ENCODE measurements around the gene LPIN3.
"Not testable (repeated sequence)": the region's sequence is repeated elsewhere in the genome, so short reads cannot be mapped to it uniquely, and the experiment has no call there.

The LPIN3 gene

GRCh38 chr20:41304424-41305079 lies 36.1 kb upstream of the LPIN3 start:
- DNase-seq (ENCODE audit: insufficient read length, low spot score), result no peak
- no peak for TF ChIP-seq CTCF (IDR thresholded peaks at IDR 0.05; ENCODE audit: insufficient read depth, missing control alignments)
- no peak for FAIRE-seq

DNA sequence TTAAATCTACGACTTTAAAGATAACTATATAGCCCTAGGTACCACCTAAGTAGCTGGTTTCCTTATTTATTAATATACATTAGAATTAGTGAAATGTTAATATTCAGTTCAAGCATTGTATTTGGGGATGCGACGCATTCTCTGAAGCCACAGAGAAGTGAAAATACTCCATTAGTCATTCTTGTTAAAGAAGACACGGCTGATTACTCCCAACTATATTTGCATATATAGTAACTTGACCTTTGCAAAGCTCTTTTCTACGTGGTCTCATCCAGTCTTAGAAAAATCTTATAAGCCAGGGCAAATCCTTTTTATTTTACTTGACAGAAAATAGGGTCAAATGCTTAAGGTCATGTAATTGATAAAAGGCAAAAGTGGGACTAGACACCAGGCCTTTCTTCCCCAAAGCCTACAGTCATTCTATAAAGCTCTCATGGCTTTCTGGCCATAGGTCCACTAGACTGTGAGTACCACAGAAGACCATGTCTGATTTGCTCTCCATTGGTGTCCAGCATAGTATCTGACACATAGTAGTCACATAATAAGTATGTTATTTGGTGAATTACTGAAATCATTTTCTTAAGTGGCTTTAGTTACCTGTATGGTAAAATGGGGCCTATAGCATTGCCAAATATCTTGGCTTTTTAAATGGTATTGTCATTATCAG lies 34.4 kb upstream of the LPIN3 start:
- no peak for DNase-seq (ENCODE audit: insufficient read length, low spot score)
- no peak for FAIRE-seq
- TF ChIP-seq CTCF (IDR thresholded peaks at IDR 0.05; ENCODE audit: insufficient read depth, missing control alignments), result no peak

DNA sequence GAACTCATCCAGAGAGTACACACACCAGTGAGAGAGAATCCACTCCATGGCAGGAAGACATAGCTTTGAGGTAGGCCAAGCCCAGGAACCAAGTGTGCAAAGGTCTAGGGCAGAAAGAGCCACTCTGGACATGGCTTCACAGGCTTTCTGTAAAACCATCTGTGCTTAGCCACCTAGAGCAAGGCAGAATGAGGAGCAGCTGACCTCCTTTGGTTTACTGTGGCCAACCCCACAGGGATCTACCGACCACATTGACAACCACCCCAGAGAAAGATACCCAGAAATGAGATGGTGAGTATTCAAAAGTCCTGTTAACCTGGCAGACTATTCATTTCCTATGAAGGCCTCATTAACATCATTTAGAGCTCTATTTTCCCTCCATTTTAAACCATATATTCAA lies 33.6 kb upstream of the LPIN3 start:
- no peak for TF ChIP-seq CTCF (IDR thresholded peaks at IDR 0.05; ENCODE audit: insufficient read depth, missing control alignments)
- no peak for DNase-seq (ENCODE audit: insufficient read length, low spot score)
- FAIRE-seq, result no peak

GRCh38 chr20:41308290-41308711 lies 32.3 kb upstream of the LPIN3 start:
- FAIRE-seq (no peak), DNase-seq (ENCODE audit: insufficient read length, low spot score) (no peak)

DNA sequence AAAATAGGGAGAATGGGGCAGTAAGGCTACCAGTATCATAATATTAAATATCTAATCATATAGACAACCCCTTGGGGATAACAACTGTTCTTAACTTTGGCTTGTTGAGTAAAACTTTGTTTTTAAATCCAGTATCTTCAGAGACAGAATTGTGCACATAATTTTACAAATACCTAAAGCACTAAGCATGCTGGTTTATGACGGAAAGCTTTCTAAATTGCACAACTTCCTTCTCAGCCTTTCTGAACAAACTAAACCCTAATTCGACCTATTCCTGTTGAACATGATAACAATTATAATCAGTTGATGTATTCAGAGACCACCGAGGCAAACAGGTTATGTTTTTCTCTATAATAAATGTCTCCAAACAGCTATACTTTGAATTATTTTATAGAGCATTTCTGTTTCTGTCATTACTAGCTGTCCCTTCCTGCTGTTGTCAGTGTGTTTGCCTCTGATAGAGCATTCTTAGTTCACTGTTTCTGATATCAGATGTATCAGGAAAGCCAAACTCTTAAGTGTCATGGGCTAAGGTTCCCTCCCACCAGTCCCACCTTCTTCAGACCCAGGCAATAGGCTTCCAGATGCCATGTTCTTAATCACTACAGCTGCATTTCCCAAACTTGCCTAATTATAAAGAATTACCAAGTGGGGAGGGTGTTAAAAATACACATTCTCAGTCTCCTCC lies 31.8 kb upstream of the LPIN3 start:
- TF ChIP-seq CTCF (IDR thresholded peaks at IDR 0.05; ENCODE audit: insufficient read depth, missing control alignments), result no peak
- DNase-seq (ENCODE audit: insufficient read length, low spot score), result no peak
- no peak for FAIRE-seq

More at GRCh38 chr20:41308290-41308711, 32.3 kb upstream of the LPIN3 start:
- TF ChIP-seq CTCF (IDR thresholded peaks at IDR 0.05; ENCODE audit: insufficient read depth, missing control alignments), result no peak

DNA sequence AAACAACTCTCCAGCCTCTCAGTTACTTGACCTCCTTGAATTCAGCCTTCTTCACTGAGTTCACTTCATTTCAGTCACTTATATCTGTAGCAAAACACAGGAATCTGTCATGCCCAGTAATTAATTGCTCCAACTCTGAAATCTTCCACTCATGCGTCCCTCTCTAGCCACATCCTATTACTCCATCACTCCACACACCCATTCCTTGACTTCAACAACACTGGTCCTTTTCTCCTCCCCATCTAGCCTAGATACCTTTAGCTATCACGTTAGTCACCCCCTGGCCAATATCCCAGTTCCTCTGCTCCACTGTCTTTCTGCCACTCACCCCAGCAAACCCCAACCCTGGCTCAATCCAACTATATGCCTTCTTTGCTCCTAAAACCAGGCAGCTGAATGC lies 30.8 kb upstream of the LPIN3 start:
- DNase-seq (ENCODE audit: insufficient read length, low spot score), result no peak
- no peak for FAIRE-seq
- no peak for TF ChIP-seq CTCF (IDR thresholded peaks at IDR 0.05; ENCODE audit: insufficient read depth, missing control alignments)

DNA sequence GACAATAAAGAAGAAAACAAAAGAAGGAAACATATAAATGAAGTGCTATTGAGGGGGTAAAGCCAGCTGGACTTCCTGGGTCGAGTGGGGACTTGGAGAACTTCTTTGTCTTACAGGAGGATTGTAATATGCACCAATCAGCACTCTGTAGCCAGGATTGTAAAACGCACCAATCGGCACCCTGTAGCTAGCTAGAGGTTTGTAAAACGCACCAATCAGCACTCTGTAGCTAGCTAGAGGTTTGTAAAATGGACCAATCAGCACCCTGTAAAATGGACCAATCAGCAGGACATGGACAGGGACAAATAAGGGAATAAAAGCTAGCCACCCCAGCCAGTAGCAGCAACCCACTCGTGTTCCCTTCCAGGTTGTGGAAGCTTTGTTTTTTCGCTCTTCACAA lies 28.6 kb upstream of the LPIN3 start:
- not testable (repeated sequence) for DNase-seq (ENCODE audit: insufficient read length, low spot score); FAIRE-seq

Data from D721Med (cell line).